Measurements from ENCODE around the gene SESN1.

DNA sequence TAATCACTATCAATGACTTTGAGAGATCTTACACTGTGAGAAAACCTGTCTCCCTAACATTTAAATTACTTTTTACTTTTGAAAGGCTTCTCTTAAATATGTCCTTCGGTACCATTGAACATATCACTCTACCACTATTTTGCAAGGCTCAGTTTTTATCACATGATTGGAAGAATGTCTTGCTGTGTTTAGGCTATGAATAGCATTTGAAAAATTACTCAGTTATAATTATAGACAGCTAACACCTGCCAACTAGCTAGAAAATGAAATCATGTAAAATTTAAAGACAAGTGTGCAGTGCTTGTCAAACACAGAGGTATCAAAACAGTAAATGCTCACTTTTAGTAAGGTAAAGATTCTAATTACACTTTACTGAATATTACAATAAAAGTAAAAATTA is 11.0 kb downstream of the SESN1 start:
- TF ChIP-seq ZNF384 (IDR thresholded peaks at IDR 0.05) (no peak), FOXM1 (IDR thresholded peaks at IDR 0.05; ENCODE audit: borderline replicate concordance) (no peak), BHLHE40 (IDR thresholded peaks at IDR 0.05; ENCODE audit: borderline replicate concordance) (no peak), SP1 (IDR thresholded peaks at IDR 0.05) (no peak)

Measured in HEK293T (cell line).